8988T (cell line): ENCODE results near the gene CACNA1C.

Source experiments
- DNase-seq: peaks from one replicate; pipeline ENCODE4 v3.0.0; 2011

CACNA1C gene

GRCh38 chr12:2498964-2499500 is 446.2 kb downstream of the CACNA1C start:
- no peak for DNase-seq

- no peak for DNase-seq
These were observed 448.8 kb downstream of the CACNA1C start for GRCh38 chr12:2501464-2502191.

GRCh38 chr12:2503036-2503435 is 450.2 kb downstream of the CACNA1C start:
- DNase-seq: no peak

- no peak for DNase-seq
These were observed 451.0 kb downstream of the CACNA1C start for GRCh38 chr12:2503762-2504161.

- DNase-seq: no peak
These were observed 451.8 kb downstream of the CACNA1C start for GRCh38 chr12:2504577-2504976.

GRCh38 chr12:2507814-2508213 is 455.0 kb downstream of the CACNA1C start:
- no peak for DNase-seq

- DNase-seq: no peak
These were observed 456.4 kb downstream of the CACNA1C start for GRCh38 chr12:2509137-2509536.

GRCh38 chr12:2510045-2510444 is 457.3 kb downstream of the CACNA1C start:
- no peak for DNase-seq

- no peak for DNase-seq
These were observed 460.6 kb downstream of the CACNA1C start for GRCh38 chr12:2513141-2514037.

- no peak for DNase-seq
These were observed 461.2 kb downstream of the CACNA1C start for GRCh38 chr12:2514038-2514340.

GRCh38 chr12:2520722-2521246 is 468.0 kb downstream of the CACNA1C start:
- no peak for DNase-seq

GRCh38 chr12:2523317-2523716 is 470.5 kb downstream of the CACNA1C start:
- no peak for DNase-seq

GRCh38 chr12:2523844-2524243 is 471.1 kb downstream of the CACNA1C start:
- no peak for DNase-seq

- DNase-seq: no peak
These were observed 473.6 kb downstream of the CACNA1C start for GRCh38 chr12:2526371-2526770.

- no peak for DNase-seq
These were observed 475.2 kb downstream of the CACNA1C start for GRCh38 chr12:2528001-2528400.

- no peak for DNase-seq
These were observed 477.0 kb downstream of the CACNA1C start for GRCh38 chr12:2529807-2530206.

- no peak for DNase-seq
These were observed 478.6 kb downstream of the CACNA1C start for GRCh38 chr12:2531371-2531770.

GRCh38 chr12:2533036-2533435 is 480.2 kb downstream of the CACNA1C start:
- no peak for DNase-seq

GRCh38 chr12:2535583-2536204 is 482.9 kb downstream of the CACNA1C start:
- no peak for DNase-seq

- no peak for DNase-seq
These were observed 483.9 kb downstream of the CACNA1C start for GRCh38 chr12:2536724-2537123.

- DNase-seq: no peak
These were observed 485.2 kb downstream of the CACNA1C start for GRCh38 chr12:2537868-2538541.

GRCh38 chr12:2539938-2540337 is 487.2 kb downstream of the CACNA1C start:
- no peak for DNase-seq

GRCh38 chr12:2540535-2540941 is 487.8 kb downstream of the CACNA1C start:
- no peak for DNase-seq
